ENCODE measurements around the gene SLC20A1. TPM values are rescaled to one million over a fixed set of nuclear protein-coding genes. Genes with fewer than 3 reads are reported as not detected.
A peak's percentile ranks its signal among the peaks of the same experiment; 100 is the strongest.

SLC20A1 gene
- total RNA-seq, 4 donors from 2014 or later = 9.4 to 173 (median 148) TPM

DNA sequence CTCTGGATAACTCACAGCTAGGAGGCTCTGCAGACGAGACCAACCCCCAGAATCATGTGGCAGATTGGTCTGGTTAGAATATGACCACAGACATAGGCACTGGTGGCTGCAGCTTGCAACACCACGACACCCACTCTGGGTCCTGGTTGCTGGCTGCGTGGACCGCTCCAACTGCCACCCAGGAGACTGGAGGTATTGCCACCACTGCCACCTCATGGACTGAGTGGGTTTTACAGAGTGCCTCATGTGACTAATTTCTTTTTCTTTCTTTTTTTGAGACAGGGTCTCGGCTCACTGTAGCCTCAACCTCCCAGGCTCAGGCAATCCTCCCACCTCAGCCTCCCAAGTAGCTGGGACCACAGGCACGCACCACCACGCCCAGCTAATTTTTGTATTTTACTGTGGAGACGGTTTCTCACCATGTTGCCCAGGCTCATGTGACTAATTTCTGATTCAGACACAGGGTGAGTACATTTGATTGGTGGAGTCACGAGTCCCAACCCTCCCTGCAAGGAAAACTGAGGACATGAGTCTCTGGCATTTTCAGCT lies 45.2 kb downstream of the SLC20A1 start:
- H3K36me3 ChIP-seq = no peaks in the 10 kb centered on the region
- no peak for TF ChIP-seq POLR2A (IDR thresholded peaks at IDR 0.05)
- TF ChIP-seq CTCF (IDR thresholded peaks at IDR 0.05) = peak; percentile 61 to 89 (median 64)
- DNase-seq = peak; percentile 73
- peak overlapping the region in 1 of 4 donors; percentile 17 for H3K27ac ChIP-seq
- in situ Hi-C loops (cut with MboI; ENCODE audit: low pct_ligation_motif_present in 1 of 4, low pct_unique_long_range_greater_than_20kb in 1 of 4, low sequenced_read_pairs in 3 of 4) = loop anchor here in 1 of 4 donors (10.0 kb wide), 1 partner anchor 66 kb away; no protein-coding TSS in a partner anchor
- no peaks in the 10 kb centered on the region for H3K9me3 ChIP-seq
- H3K4me3 ChIP-seq = peak overlapping the region in 1 of 4 donors; percentile 25
- peaks cover 0 to 35% (median 8%) of the 10 kb centered on the region in 4 donors for H3K4me1 ChIP-seq
- intact Hi-C loops (cut with DNase I; ENCODE audit: low total_unique reads) = no loop called here
- WGBS, 2 donors (ENCODE audit: low coverage in 1 of 2) = 29 to 50% methylated on average over 3 to 9 of the region's 9 CpGs
- no peaks in the 10 kb centered on the region for H3K27me3 ChIP-seq

DNA sequence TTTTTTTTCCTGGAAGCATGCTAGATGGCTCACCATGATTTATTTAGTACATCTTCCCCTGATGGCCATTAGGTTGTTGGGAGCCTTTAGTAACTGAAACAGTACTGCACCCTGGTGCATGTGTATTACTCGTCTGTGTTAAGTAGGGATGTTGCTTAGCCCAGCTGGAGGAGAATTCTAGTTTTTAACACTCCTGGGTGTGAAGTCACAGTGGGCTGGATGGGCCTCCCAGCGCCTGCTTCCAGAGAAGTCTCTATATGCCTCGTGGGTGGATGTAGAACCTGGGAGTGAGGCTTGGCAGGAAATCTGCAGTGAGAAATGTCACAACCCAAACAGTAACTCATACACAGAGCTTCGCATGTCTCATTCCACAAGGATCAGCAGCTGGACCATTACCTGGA lies 46.1 kb downstream of the SLC20A1 start:
- WGBS, 2 donors (ENCODE audit: low coverage in 1 of 2) = 56 to 100% methylated on average over 1 to 4 of the region's 4 CpGs
- no peak for TF ChIP-seq EP300 (IDR thresholded peaks at IDR 0.05; ENCODE audit: low read depth)
- TF ChIP-seq POLR2AphosphoS5 (IDR thresholded peaks at IDR 0.05) = no peak
- no peak for TF ChIP-seq POLR2A (IDR thresholded peaks at IDR 0.05)
- in situ Hi-C loops (cut with MboI; ENCODE audit: low pct_ligation_motif_present in 1 of 4, low pct_unique_long_range_greater_than_20kb in 1 of 4, low sequenced_read_pairs in 3 of 4) (loop anchor here in 1 of 4 donors (10.0 kb wide), 1 partner anchor 67 kb away; no protein-coding TSS in a partner anchor), intact Hi-C loops (cut with DNase I; ENCODE audit: low total_unique reads) (no loop called here)
- peaks cover 0 to 35% (median 8%) of the 10 kb centered on the region in 4 donors for H3K4me1 ChIP-seq
- H3K4me3 ChIP-seq = no peak overlapping the region
- H3K27ac ChIP-seq = peak overlapping the region in 3 of 4 donors; percentile 1 to 49 (median 2)
- H3K9me3 ChIP-seq = no peaks in the 10 kb centered on the region
- H3K36me3 ChIP-seq = no peaks in the 10 kb centered on the region
- no peaks in the 10 kb centered on the region for H3K27me3 ChIP-seq
- DNase-seq = no peak

- intact Hi-C loops (cut with DNase I; ENCODE audit: low total_unique reads) (no loop called here), in situ Hi-C loops (cut with MboI; ENCODE audit: low pct_ligation_motif_present in 1 of 4, low pct_unique_long_range_greater_than_20kb in 1 of 4, low sequenced_read_pairs in 3 of 4) (loop anchor here in 1 of 4 donors (10.0 kb wide), 1 partner anchor 68 kb away; no protein-coding TSS in a partner anchor)
- 24% methylated on average over 5 of the region's 5 CpGs; no CpG with 5 or more reads in 1 of the 2 donors for WGBS, 2 donors (ENCODE audit: low coverage in 1 of 2)
- peak; percentile 80 for DNase-seq
- no peaks in the 10 kb centered on the region for H3K9me3 ChIP-seq
- H3K4me3 ChIP-seq = no peak overlapping the region
- no peaks in the 10 kb centered on the region for H3K36me3 ChIP-seq
- H3K27ac ChIP-seq = peak overlapping the region in 3 of 4 donors; percentile 6 to 49 (median 14)
- no peaks in the 10 kb centered on the region for H3K27me3 ChIP-seq
- H3K4me1 ChIP-seq = peaks cover 0 to 35% (median 8%) of the 10 kb centered on the region in 4 donors
- TF ChIP-seq EP300 (IDR thresholded peaks at IDR 0.05; ENCODE audit: low read depth) (no peak), CTCF (IDR thresholded peaks at IDR 0.05) (no peak), POLR2AphosphoS5 (IDR thresholded peaks at IDR 0.05) (peak in 1 of 3 donors; percentile 57), POLR2A (IDR thresholded peaks at IDR 0.05) (no peak)
Measured at GRCh38 chr2:112692495-112692911, 46.8 kb downstream of the SLC20A1 start.

- 81% methylated on average over 1 of the region's 1 CpG; no CpG with 5 or more reads in 1 of the 2 donors for WGBS, 2 donors (ENCODE audit: low coverage in 1 of 2)
- no peak for DNase-seq
- Histone ChIP-seq H3K4me1 (peaks cover 0 to 35% (median 8%) of the 10 kb centered on the region in 4 donors), H3K27me3 (no peaks in the 10 kb centered on the region), H3K9me3 (no peaks in the 10 kb centered on the region), H3K27ac (peak overlapping the region in 3 of 4 donors; percentile 6 to 14 (median 11)), H3K36me3 (no peaks in the 10 kb centered on the region), H3K4me3 (no peak overlapping the region)
- no peak for TF ChIP-seq POLR2A (IDR thresholded peaks at IDR 0.05)
- no peak for TF ChIP-seq EP300 (IDR thresholded peaks at IDR 0.05; ENCODE audit: low read depth)
- no peak for TF ChIP-seq POLR2AphosphoS5 (IDR thresholded peaks at IDR 0.05)
- TF ChIP-seq CTCF (IDR thresholded peaks at IDR 0.05) = no peak
- intact Hi-C loops (cut with DNase I; ENCODE audit: low total_unique reads) = no loop called here
- in situ Hi-C loops (cut with MboI; ENCODE audit: low pct_ligation_motif_present in 1 of 4, low pct_unique_long_range_greater_than_20kb in 1 of 4, low sequenced_read_pairs in 3 of 4) = loop anchor here in 1 of 4 donors (10.0 kb wide), 1 partner anchor 68 kb away; no protein-coding TSS in a partner anchor
Measured at GRCh38 chr2:112692918-112693317, 47.2 kb downstream of the SLC20A1 start.
